Cardiac septum (tissue), 1 donor: ENCODE data around the gene BCL11A. TPM values are rescaled to one million over a fixed set of nuclear protein-coding genes. Genes with fewer than 3 reads are reported as not detected.

Source experiments
- DNase-seq: peaks from one replicate; pipeline ENCODE4 v3.0.0-alpha.2; 2020; ENCODE audit warnings: low spot score
- intact Hi-C: fragments of 100-400 bp; cut with DNase I; formaldehyde crosslinking; loops from one replicate; pipeline ENCODE4 v1.14.0; 2022
- total RNA-seq: library from RNA; stranded (reverse); fragmentation: NEBNext Ultra II Directional; extraction: Animal tissue kit (Norgen Biotek cat#: 25700); gene quantifications from one replicate; pipeline ENCODE4 v1.2.1, GENCODE V29; 2021
- donor health status: DM: no; HTN: no; CAD: no.

Gene BCL11A
- total RNA-seq, 1 donor from 2014 or later, result 16.9 TPM

GRCh38 chr2:60408207-60408606, 145.2 kb downstream of the BCL11A start:
- intact Hi-C loops, result no loop called here
- DNase-seq, result no peak

- intact Hi-C loops, result no loop called here
- DNase-seq, result no peak
These were observed 146.1 kb downstream of the BCL11A start for GRCh38 chr2:60407398-60407797.

- intact Hi-C loops, result no loop called here
- no peak for DNase-seq
These were observed 147.3 kb downstream of the BCL11A start for GRCh38 chr2:60406192-60406591.

- intact Hi-C loops, result no loop called here
- DNase-seq, result no peak
These were observed 148.1 kb downstream of the BCL11A start for GRCh38 chr2:60405271-60405919.

Other genes with a start within 250 kb of the BCL11A start
- 9.7 TPM for gene PAPOLG, start 202.6 kb upstream of the BCL11A start, total RNA-seq